ENCODE measurements around the gene PRKCB. TPM values are rescaled to one million over a fixed set of nuclear protein-coding genes. Genes with fewer than 3 reads are reported as not detected.

PRKCB gene
- polyA plus RNA-seq, 1 donor from 2014 or later: 27.6 TPM

DNA sequence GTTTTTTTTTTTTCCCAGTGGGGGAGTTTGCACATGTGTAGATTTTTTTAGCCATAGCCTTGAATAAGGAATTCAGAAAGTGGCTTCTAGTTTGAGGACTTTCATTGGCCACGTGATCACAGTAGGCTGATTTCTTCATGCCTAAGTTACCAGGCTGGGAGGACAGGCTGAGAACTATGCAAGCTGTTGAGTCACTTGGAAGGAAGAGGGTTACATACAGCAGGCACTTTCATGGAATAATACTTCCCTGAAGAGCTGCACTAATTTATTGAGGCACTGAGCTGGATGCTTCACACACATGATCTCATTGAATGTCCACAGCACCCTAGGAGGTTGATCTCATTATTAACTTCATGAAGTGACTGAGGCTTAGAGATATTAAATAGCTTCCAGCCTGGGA lies 22.8 kb downstream of the PRKCB start:
- Histone ChIP-seq H3K27ac (ENCODE audit: low read length) (no peak overlapping the region), H4K20me1 (ENCODE audit: insufficient read depth) (no peaks in the 10 kb centered on the region), H2AFZ (ENCODE audit: low read depth, low read length) (no peak overlapping the region), H3K36me3 (ENCODE audit: insufficient read depth, low read length) (no peaks in the 10 kb centered on the region), H3K9ac (ENCODE audit: low read length) (no peak overlapping the region), H3K9me2 (ENCODE audit: insufficient read depth, low read length) (no peaks in the 10 kb centered on the region), H3K4me3 (ENCODE audit: low read length) (no peak overlapping the region), H3K79me2 (replicated peaks; ENCODE audit: insufficient read depth, low read length) (no peaks in the 10 kb centered on the region), H3K9me3 (ENCODE audit: low read length) (no peaks in the 10 kb centered on the region), H3K4me2 (ENCODE audit: low read length) (no peak overlapping the region), H3K27me3 (ENCODE audit: insufficient read depth, low read depth, low read length) (no peaks in the 10 kb centered on the region), H3F3A (ENCODE audit: insufficient read depth, low read length, poor library complexity, severe bottlenecking) (no peaks in the 10 kb centered on the region)
- TF ChIP-seq MXI1 (conservative IDR thresholded peaks at IDR 0.05; ENCODE audit: poor library complexity, severe bottlenecking) (no peak), RAD21 (conservative IDR thresholded peaks at IDR 0.05) (no peak), EP300 (conservative IDR thresholded peaks at IDR 0.05; ENCODE audit: poor library complexity, severe bottlenecking) (no peak), POLR2AphosphoS5 (IDR thresholded peaks at IDR 0.05) (no peak), SMC3 (conservative IDR thresholded peaks at IDR 0.05; ENCODE audit: poor library complexity) (no peak), TAF1 (IDR thresholded peaks at IDR 0.05; ENCODE audit: low read depth) (no peak), EZH2 (IDR thresholded peaks at IDR 0.05; ENCODE audit: borderline replicate concordance, insufficient read depth, low read length, poor library complexity, severe bottlenecking) (no peak)
- TF ChIP-seq, protein P1, sequence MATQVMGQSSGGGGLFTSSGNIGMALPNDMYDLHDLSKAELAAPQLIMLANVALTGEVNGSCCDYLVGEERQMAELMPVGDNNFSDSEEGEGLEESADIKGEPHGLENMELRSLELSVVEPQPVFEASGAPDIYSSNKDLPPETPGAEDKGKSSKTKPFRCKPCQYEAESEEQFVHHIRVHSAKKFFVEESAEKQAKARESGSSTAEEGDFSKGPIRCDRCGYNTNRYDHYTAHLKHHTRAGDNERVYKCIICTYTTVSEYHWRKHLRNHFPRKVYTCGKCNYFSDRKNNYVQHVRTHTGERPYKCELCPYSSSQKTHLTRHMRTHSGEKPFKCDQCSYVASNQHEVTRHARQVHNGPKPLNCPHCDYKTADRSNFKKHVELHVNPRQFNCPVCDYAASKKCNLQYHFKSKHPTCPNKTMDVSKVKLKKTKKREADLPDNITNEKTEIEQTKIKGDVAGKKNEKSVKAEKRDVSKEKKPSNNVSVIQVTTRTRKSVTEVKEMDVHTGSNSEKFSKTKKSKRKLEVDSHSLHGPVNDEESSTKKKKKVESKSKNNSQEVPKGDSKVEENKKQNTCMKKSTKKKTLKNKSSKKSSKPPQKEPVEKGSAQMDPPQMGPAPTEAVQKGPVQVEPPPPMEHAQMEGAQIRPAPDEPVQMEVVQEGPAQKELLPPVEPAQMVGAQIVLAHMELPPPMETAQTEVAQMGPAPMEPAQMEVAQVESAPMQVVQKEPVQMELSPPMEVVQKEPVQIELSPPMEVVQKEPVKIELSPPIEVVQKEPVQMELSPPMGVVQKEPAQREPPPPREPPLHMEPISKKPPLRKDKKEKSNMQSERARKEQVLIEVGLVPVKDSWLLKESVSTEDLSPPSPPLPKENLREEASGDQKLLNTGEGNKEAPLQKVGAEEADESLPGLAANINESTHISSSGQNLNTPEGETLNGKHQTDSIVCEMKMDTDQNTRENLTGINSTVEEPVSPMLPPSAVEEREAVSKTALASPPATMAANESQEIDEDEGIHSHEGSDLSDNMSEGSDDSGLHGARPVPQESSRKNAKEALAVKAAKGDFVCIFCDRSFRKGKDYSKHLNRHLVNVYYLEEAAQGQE (IDR thresholded peaks at IDR 0.05; ENCODE audit: borderline replicate concordance): no peak
- TF ChIP-seq, protein P2, sequence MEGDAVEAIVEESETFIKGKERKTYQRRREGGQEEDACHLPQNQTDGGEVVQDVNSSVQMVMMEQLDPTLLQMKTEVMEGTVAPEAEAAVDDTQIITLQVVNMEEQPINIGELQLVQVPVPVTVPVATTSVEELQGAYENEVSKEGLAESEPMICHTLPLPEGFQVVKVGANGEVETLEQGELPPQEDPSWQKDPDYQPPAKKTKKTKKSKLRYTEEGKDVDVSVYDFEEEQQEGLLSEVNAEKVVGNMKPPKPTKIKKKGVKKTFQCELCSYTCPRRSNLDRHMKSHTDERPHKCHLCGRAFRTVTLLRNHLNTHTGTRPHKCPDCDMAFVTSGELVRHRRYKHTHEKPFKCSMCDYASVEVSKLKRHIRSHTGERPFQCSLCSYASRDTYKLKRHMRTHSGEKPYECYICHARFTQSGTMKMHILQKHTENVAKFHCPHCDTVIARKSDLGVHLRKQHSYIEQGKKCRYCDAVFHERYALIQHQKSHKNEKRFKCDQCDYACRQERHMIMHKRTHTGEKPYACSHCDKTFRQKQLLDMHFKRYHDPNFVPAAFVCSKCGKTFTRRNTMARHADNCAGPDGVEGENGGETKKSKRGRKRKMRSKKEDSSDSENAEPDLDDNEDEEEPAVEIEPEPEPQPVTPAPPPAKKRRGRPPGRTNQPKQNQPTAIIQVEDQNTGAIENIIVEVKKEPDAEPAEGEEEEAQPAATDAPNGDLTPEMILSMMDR (IDR thresholded peaks at IDR 0.05; ENCODE audit: poor library complexity, severe bottlenecking): no peak

DNA sequence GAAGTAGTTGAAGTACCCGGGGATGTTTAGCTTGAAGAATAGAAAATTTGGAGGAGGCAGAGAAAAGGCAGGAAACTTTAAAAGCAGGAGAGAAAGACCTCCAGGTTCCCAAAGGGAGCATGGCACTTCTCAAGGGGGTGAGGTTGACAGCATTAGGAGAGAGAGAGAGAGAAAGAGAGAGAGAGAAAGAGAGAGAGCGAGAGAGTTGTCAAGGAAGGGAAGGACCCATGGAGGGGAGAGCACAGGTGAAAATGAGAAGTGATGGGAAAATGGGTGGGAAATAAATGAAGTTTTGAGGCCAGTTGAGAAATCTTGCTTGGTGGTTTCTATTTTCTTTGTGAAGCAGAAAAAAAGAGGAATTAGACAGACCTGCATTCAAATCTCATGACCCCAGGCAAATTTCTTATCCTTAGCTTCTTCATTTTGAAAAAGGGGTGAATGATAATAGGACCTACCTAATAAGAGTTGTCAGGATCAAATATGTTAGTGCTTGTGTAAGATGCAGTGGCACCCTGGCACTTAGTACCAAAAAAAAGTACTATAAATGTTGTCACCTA lies 24.0 kb downstream of the PRKCB start:
- Histone ChIP-seq H3K36me3 (ENCODE audit: insufficient read depth, low read length) (no peaks in the 10 kb centered on the region), H3K27ac (ENCODE audit: low read length) (no peak overlapping the region), H4K20me1 (ENCODE audit: insufficient read depth) (no peaks in the 10 kb centered on the region), H3K4me2 (ENCODE audit: low read length) (no peak overlapping the region), H3K79me2 (replicated peaks; ENCODE audit: insufficient read depth, low read length) (no peaks in the 10 kb centered on the region), H3K27me3 (ENCODE audit: insufficient read depth, low read depth, low read length) (no peaks in the 10 kb centered on the region), H3F3A (ENCODE audit: insufficient read depth, low read length, poor library complexity, severe bottlenecking) (no peaks in the 10 kb centered on the region), H3K9me3 (ENCODE audit: low read length) (no peaks in the 10 kb centered on the region), H3K9ac (ENCODE audit: low read length) (no peak overlapping the region), H2AFZ (ENCODE audit: low read depth, low read length) (no peak overlapping the region), H3K9me2 (ENCODE audit: insufficient read depth, low read length) (no peaks in the 10 kb centered on the region), H3K4me3 (ENCODE audit: low read length) (no peak overlapping the region)
- TF ChIP-seq EP300 (conservative IDR thresholded peaks at IDR 0.05; ENCODE audit: poor library complexity, severe bottlenecking) (no peak), POLR2AphosphoS5 (IDR thresholded peaks at IDR 0.05) (no peak), SMC3 (conservative IDR thresholded peaks at IDR 0.05; ENCODE audit: poor library complexity) (no peak), MXI1 (conservative IDR thresholded peaks at IDR 0.05; ENCODE audit: poor library complexity, severe bottlenecking) (no peak), EZH2 (IDR thresholded peaks at IDR 0.05; ENCODE audit: borderline replicate concordance, insufficient read depth, low read length, poor library complexity, severe bottlenecking) (no peak), RAD21 (conservative IDR thresholded peaks at IDR 0.05) (no peak), TAF1 (IDR thresholded peaks at IDR 0.05; ENCODE audit: low read depth) (no peak)
- TF ChIP-seq, protein P1 (IDR thresholded peaks at IDR 0.05; ENCODE audit: borderline replicate concordance): no peak
- TF ChIP-seq, protein P2 (IDR thresholded peaks at IDR 0.05; ENCODE audit: poor library complexity, severe bottlenecking): no peak

All from neural cell (in vitro differentiated cells).